PFSK-1 (cell line): ENCODE data around the gene FAM151A.

Experiments
- FOXP2 ChIP-seq: optimal IDR thresholded peaks from 2 replicates; pipeline ENCODE3; 2011; ENCODE audit warnings: borderline replicate concordance, control low read depth, inconsistent platforms; ENCODE audit not compliant: insufficient read depth; ENCODE audit errors: extremely low read length, extremely low read depth
- POLR2AphosphoS5 ChIP-seq: IDR thresholded peaks from 2 replicates; pipeline ENCODE4 v1.6.1; 2012; ENCODE audit warnings: low read depth, mild to moderate bottlenecking, control low read depth, low read length, moderate library complexity
- SIN3A ChIP-seq: IDR thresholded peaks from 2 replicates; pipeline ENCODE4 v1.6.1; 2012; ENCODE audit warnings: mild to moderate bottlenecking, low read length, moderate library complexity, borderline replicate concordance; ENCODE audit not compliant: insufficient read depth
- TAF1 ChIP-seq: IDR thresholded peaks from 2 replicates; pipeline ENCODE4 v1.6.1; 2012; ENCODE audit warnings: low read length, control low read depth, borderline replicate concordance; ENCODE audit not compliant: insufficient read depth
- TF ChIP-seq, protein P1 (sequence below), 2 experiments: IDR thresholded peaks; 2 replicates each; pipeline versions ENCODE4 v1.6.1 to v1.8.0; 2011 to 2012; ENCODE audit warnings: low read depth in 2 of 2, low read length in 2 of 2, control low read depth in 1 of 2, inconsistent platforms in 1 of 2, mild to moderate bottlenecking in 1 of 2, moderate library complexity in 1 of 2; ENCODE audit not compliant: insufficient read depth in 1 of 2

DNA sequence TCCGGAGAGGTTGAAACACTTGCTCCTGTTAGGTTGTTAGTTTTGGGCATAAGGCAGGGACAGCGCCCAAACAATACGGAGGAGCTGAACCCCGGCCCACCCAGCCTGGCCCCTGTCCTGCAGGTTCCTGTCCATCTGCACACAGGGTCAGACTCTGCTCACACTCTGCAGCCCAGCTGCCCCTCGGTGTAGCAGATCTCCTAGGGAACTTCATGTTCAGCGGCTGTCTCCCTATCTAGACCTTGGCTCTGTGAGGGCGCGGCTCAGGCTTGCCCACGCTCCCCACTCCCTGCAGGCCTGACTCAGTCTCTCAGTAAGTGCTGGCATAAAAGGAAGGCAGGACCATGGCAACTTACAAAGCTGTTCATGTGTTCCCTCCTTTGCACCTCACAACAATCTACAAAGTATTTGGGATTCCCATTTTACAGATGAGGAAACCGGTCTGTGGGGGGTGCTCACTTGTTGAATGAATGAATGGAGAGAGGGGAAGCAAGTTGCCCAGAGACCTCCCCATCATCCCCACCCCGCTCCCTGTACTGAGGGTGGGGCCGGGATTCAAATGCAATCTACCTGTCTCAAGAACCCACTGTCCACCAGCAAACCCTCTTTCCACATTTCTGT is 49.1 kb downstream of the FAM151A start:
- no peak for TF ChIP-seq SIN3A
- TF ChIP-seq POLR2AphosphoS5, result no peak
- TF ChIP-seq, protein P1, sequence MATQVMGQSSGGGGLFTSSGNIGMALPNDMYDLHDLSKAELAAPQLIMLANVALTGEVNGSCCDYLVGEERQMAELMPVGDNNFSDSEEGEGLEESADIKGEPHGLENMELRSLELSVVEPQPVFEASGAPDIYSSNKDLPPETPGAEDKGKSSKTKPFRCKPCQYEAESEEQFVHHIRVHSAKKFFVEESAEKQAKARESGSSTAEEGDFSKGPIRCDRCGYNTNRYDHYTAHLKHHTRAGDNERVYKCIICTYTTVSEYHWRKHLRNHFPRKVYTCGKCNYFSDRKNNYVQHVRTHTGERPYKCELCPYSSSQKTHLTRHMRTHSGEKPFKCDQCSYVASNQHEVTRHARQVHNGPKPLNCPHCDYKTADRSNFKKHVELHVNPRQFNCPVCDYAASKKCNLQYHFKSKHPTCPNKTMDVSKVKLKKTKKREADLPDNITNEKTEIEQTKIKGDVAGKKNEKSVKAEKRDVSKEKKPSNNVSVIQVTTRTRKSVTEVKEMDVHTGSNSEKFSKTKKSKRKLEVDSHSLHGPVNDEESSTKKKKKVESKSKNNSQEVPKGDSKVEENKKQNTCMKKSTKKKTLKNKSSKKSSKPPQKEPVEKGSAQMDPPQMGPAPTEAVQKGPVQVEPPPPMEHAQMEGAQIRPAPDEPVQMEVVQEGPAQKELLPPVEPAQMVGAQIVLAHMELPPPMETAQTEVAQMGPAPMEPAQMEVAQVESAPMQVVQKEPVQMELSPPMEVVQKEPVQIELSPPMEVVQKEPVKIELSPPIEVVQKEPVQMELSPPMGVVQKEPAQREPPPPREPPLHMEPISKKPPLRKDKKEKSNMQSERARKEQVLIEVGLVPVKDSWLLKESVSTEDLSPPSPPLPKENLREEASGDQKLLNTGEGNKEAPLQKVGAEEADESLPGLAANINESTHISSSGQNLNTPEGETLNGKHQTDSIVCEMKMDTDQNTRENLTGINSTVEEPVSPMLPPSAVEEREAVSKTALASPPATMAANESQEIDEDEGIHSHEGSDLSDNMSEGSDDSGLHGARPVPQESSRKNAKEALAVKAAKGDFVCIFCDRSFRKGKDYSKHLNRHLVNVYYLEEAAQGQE (IDR thresholded peaks at IDR 0.05; ENCODE audit: insufficient read depth in 1 of 2, low read depth in 2 of 2, low read length in 2 of 2), result no peak
- no peak for TF ChIP-seq TAF1
- no peak for TF ChIP-seq FOXP2
